GM18868 (cell line): ENCODE data around the gene GJC1.
"Not testable (repeated sequence)": the region's sequence is repeated elsewhere in the genome, so short reads cannot be mapped to it uniquely, and the experiment has no call there.

Source experiments
- ATAC-seq: cut with Tn5 transposase; IDR thresholded peaks from one replicate; pipeline ENCODE4 v1.9.1; 2021; ENCODE audit warnings: mild to moderate bottlenecking, moderate library complexity; ENCODE audit not compliant: unreplicated experiment

Gene GJC1

GRCh38 chr17:44763170-44763569 is 66.9 kb downstream of the GJC1 start:
- ATAC-seq: no peak

- no peak for ATAC-seq
Observed at GRCh38 chr17:44761932-44762810, 67.9 kb downstream of the GJC1 start.

- ATAC-seq: no peak
Observed at GRCh38 chr17:44760474-44761308, 69.4 kb downstream of the GJC1 start.

GRCh38 chr17:44759916-44760243 is 70.2 kb downstream of the GJC1 start:
- ATAC-seq: no peak

- ATAC-seq: no peak
Observed at GRCh38 chr17:44759086-44759915, 70.8 kb downstream of the GJC1 start.

- ATAC-seq: no peak
Observed at GRCh38 chr17:44758414-44759085, 71.5 kb downstream of the GJC1 start, which contains the start of gene ADAM11. Gene ADAM11 (plus strand): TSS chr17:44758988. CDS start chr17:44759200, 212 bp downstream.

- no peak for ATAC-seq
Observed at GRCh38 chr17:44757918-44758413, 72.1 kb downstream of the GJC1 start.

GRCh38 chr17:44757045-44757917 is 72.8 kb downstream of the GJC1 start:
- no peak for ATAC-seq

GRCh38 chr17:44755180-44755579 is 74.9 kb downstream of the GJC1 start:
- not testable (repeated sequence) for ATAC-seq

GRCh38 chr17:44754276-44754675 is 75.8 kb downstream of the GJC1 start:
- no peak for ATAC-seq

GRCh38 chr17:44752953-44753861 is 76.9 kb downstream of the GJC1 start:
- no peak for ATAC-seq

GRCh38 chr17:44751806-44752205 is 78.3 kb downstream of the GJC1 start:
- no peak for ATAC-seq

- no peak for ATAC-seq
Observed at GRCh38 chr17:44751331-44751730, 78.8 kb downstream of the GJC1 start.

- no peak for ATAC-seq
Observed at GRCh38 chr17:44749980-44750318, 80.1 kb downstream of the GJC1 start.

GRCh38 chr17:44749076-44749979 is 80.8 kb downstream of the GJC1 start:
- no peak for ATAC-seq
